ENCODE results near the gene CRB1.
A peak's percentile ranks its signal among the peaks of the same experiment; 100 is the strongest.

Gene CRB1

DNA sequence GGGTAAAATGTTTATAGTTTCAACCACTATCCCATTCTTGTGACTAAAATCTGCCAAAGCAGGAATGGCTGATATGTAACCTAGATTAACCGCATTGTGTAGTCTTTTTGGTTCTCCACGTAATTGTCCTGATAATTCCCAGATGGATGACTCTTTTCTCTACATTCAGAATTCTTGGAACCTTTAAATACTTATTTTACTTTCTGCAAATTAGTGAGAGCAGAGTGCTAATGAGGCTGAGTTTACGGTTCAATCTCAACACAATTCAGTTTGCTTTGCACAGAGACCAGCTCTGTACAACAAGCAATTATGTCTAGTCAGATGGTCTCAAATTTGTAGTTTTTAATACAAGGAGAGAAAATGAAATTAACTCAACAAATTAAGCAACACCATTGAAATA lies 9.1 kb downstream of the CRB1 start (continued):
- TF ChIP-seq PATZ1 (CRISPR knock-in tag; IDR thresholded peaks at IDR 0.05; ENCODE audit: borderline replicate concordance), result no peak
- TF ChIP-seq ZNF8 (CRISPR knock-in tag; IDR thresholded peaks at IDR 0.05), result no peak
- no peak for TF ChIP-seq TCF4 (CRISPR knock-in tag; IDR thresholded peaks at IDR 0.05; ENCODE audit: borderline replicate concordance)
- no peak for TF ChIP-seq ISL1 (CRISPR knock-in tag; IDR thresholded peaks at IDR 0.05)
- no peak for TF ChIP-seq TOX (CRISPR knock-in tag; IDR thresholded peaks at IDR 0.05; ENCODE audit: borderline replicate concordance)
- no peak for TF ChIP-seq ZFP3 (CRISPR knock-in tag; IDR thresholded peaks at IDR 0.05)
- TF ChIP-seq ZNF70 (CRISPR knock-in tag; IDR thresholded peaks at IDR 0.05), result no peak

DNA sequence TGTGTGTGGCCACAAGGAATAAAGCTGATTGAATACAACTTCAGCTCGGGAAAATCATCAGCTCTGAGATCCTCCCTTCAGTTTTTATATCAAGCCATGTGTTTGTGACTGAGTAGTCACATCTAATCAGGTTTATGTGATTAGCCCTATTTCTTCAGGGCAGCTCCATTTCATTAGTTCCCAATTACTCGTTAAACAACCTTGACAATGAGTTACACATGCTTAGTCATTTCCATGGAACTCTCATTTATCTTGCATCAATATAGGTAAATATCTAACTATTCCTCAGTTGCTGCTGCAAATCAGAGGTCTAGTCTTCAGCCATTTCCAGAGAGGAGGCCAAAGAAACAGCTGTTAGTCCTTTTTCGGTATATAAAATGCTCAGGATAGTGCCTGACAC lies 16.3 kb downstream of the CRB1 start:
- ATAC-seq, result no peak
- TF ChIP-seq ZC3H10 (CRISPR knock-in tag; IDR thresholded peaks at IDR 0.05), result peak; percentile 52; the same call in 1 of the 2 replicates
- TF ChIP-seq PPARA (CRISPR knock-in tag; IDR thresholded peaks at IDR 0.05; ENCODE audit: borderline replicate concordance), result no peak

DNA sequence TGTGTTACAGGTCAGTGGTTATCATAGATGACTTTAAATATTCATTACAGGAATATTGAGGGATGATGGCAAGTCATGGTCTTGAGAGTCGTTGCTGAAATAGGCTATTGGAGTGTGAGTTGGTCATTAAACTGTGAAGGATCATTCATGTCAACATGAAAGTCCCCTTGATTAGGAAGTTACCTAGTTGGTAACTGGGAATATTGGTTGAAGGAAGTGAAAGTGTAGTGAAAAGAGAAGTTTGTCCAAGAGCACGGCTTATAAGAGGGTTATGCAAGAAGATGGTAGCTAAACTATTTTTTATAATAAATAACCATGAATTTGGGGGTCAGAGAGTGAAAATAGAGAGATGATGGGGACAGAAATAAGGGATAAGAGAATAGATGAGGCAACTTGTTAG lies 16.9 kb downstream of the CRB1 start:
- no peak for ATAC-seq
- TF ChIP-seq ZFP30 (CRISPR knock-in tag; IDR thresholded peaks at IDR 0.05) (no peak), RARB (CRISPR knock-in tag; IDR thresholded peaks at IDR 0.05) (no peak), ARNTL (CRISPR knock-in tag; IDR thresholded peaks at IDR 0.05; ENCODE audit: borderline replicate concordance, low read depth) (no peak), BACH2 (CRISPR knock-in tag; IDR thresholded peaks at IDR 0.05; ENCODE audit: borderline replicate concordance) (no peak), ZNF8 (CRISPR knock-in tag; IDR thresholded peaks at IDR 0.05) (no peak), ESRRG (CRISPR knock-in tag; IDR thresholded peaks at IDR 0.05) (no peak), PPARA (CRISPR knock-in tag; IDR thresholded peaks at IDR 0.05; ENCODE audit: borderline replicate concordance) (no peak), ZC3H10 (CRISPR knock-in tag; IDR thresholded peaks at IDR 0.05) (no peak), PATZ1 (CRISPR knock-in tag; IDR thresholded peaks at IDR 0.05; ENCODE audit: borderline replicate concordance) (no peak), OSR1 (CRISPR knock-in tag; IDR thresholded peaks at IDR 0.05) (no peak), ZNF70 (CRISPR knock-in tag; IDR thresholded peaks at IDR 0.05) (no peak), TCF4 (CRISPR knock-in tag; IDR thresholded peaks at IDR 0.05; ENCODE audit: borderline replicate concordance) (no peak), ZNF565 (CRISPR knock-in tag; conservative IDR thresholded peaks at IDR 0.05; ENCODE audit: low read depth) (no peak), TSHZ2 (CRISPR knock-in tag; IDR thresholded peaks at IDR 0.05) (no peak), TOX (CRISPR knock-in tag; IDR thresholded peaks at IDR 0.05; ENCODE audit: borderline replicate concordance) (no peak)
- TF ChIP-seq, protein P1, sequence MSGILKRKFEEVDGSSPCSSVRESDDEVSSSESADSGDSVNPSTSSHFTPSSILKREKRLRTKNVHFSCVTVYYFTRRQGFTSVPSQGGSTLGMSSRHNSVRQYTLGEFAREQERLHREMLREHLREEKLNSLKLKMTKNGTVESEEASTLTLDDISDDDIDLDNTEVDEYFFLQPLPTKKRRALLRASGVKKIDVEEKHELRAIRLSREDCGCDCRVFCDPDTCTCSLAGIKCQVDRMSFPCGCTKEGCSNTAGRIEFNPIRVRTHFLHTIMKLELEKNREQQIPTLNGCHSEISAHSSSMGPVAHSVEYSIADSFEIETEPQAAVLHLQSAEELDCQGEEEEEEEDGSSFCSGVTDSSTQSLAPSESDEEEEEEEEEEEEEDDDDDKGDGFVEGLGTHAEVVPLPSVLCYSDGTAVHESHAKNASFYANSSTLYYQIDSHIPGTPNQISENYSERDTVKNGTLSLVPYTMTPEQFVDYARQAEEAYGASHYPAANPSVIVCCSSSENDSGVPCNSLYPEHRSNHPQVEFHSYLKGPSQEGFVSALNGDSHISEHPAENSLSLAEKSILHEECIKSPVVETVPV (CRISPR knock-in tag; IDR thresholded peaks at IDR 0.05), result no peak
- TF ChIP-seq, protein P2, sequence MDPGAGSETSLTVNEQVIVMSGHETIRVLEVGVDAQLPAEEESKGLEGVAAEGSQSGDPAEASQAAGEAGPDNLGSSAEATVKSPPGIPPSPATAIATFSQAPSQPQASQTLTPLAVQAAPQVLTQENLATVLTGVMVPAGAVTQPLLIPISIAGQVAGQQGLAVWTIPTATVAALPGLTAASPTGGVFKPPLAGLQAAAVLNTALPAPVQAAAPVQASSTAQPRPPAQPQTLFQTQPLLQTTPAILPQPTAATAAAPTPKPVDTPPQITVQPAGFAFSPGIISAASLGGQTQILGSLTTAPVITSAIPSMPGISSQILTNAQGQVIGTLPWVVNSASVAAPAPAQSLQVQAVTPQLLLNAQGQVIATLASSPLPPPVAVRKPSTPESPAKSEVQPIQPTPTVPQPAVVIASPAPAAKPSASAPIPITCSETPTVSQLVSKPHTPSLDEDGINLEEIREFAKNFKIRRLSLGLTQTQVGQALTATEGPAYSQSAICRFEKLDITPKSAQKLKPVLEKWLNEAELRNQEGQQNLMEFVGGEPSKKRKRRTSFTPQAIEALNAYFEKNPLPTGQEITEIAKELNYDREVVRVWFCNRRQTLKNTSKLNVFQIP (CRISPR knock-in tag; IDR thresholded peaks at IDR 0.05; ENCODE audit: borderline replicate concordance, low read depth), result no peak

Measured in SK-N-SH treated with all-trans-retinoic acid at 6 μM for 48 hours (cell line).